Keratinocyte (primary cell): ENCODE data around the gene HCK. TPM values are rescaled to one million over a fixed set of nuclear protein-coding genes. Genes with fewer than 3 reads are reported as not detected.

ENCODE experiments used
- DNase-seq: peaks from one replicate; pipeline ENCODE4 v3.0.0-alpha.2; 2011; ENCODE audit warnings: low read depth, missing footprints, low spot score
- FAIRE-seq: peaks from 2 replicates; lab custom pipeline; 2011; peaks lifted over from hg19 to GRCh38; lab: Jason Lieb, UNC
- H2AFZ ChIP-seq: 2 replicates; pipeline ENCODE4 v1.6.0; 2012; ENCODE audit warnings: low read length, control low read depth, inconsistent platforms; ENCODE audit not compliant: control insufficient read depth
- H3K27ac ChIP-seq: 2 replicates; pipeline ENCODE4 v1.5.1; 2011; ENCODE audit warnings: low read length; ENCODE audit not compliant: control insufficient read depth, insufficient read depth
- H3K27me3 ChIP-seq: 3 replicates; pipeline ENCODE4 v1.6.0; 2011; ENCODE audit warnings: low read length; ENCODE audit not compliant: control insufficient read depth, insufficient read depth; ENCODE audit errors: extremely low read depth
- H3K36me3 ChIP-seq, 2 experiments: 2 replicates in 1 of 2; 3 replicates in 1 of 2; pipeline ENCODE4 v1.5.1; 2011; ENCODE audit warnings: low read length in 2 of 2, mild to moderate bottlenecking in 1 of 2; ENCODE audit not compliant: control insufficient read depth in 2 of 2, insufficient read depth in 2 of 2; ENCODE audit errors: extremely low read depth in 1 of 2
- H3K4me1 ChIP-seq: 3 replicates; pipeline ENCODE4 v1.5.1; 2011; ENCODE audit warnings: low read length; ENCODE audit not compliant: control insufficient read depth, insufficient read depth; ENCODE audit errors: extremely low read depth
- H3K4me2 ChIP-seq: 3 replicates; pipeline ENCODE4 v1.6.0; 2011; ENCODE audit warnings: low read depth, low read length; ENCODE audit not compliant: control insufficient read depth, insufficient read depth; ENCODE audit errors: extremely low read depth
- H3K4me3 ChIP-seq, 3 experiments: fragments of 200-600 bp in 1 of 3; sonication (generic) in 1 of 3; 2 replicates in 2 of 3; 3 replicates in 1 of 3; pipeline ENCODE4 v1.5.1; 2011 to 2016; ENCODE audit warnings: low read length in 3 of 3, mild to moderate bottlenecking in 3 of 3, control low read depth in 2 of 3, inconsistent platforms in 1 of 3, low read depth in 1 of 3, mixed read lengths in 1 of 3, mixed run types in 1 of 3, moderate library complexity in 1 of 3; ENCODE audit not compliant: control insufficient read depth in 2 of 3, insufficient read depth in 2 of 3; ENCODE audit errors: extremely low read depth in 1 of 3
- H3K79me2 ChIP-seq: 2 replicates; pipeline ENCODE4 v1.6.0; 2012; ENCODE audit warnings: low read length; ENCODE audit not compliant: control insufficient read depth, insufficient read depth
- H3K9ac ChIP-seq: 3 replicates; pipeline ENCODE4 v1.6.0; 2011; ENCODE audit warnings: low read length; ENCODE audit not compliant: control insufficient read depth, insufficient read depth; ENCODE audit errors: extremely low read depth
- H3K9me1 ChIP-seq: 3 replicates; pipeline ENCODE4 v1.6.0; 2011; ENCODE audit warnings: low read length; ENCODE audit not compliant: control insufficient read depth, insufficient read depth; ENCODE audit errors: extremely low read depth
- H3K9me3 ChIP-seq: 2 replicates; pipeline ENCODE4 v1.5.1; 2012; ENCODE audit warnings: low read depth, low read length; ENCODE audit not compliant: control insufficient read depth
- H4K20me1 ChIP-seq: 3 replicates; pipeline ENCODE4 v1.6.0; 2011; ENCODE audit warnings: low read length; ENCODE audit not compliant: control insufficient read depth, insufficient read depth; ENCODE audit errors: extremely low read depth
- CTCF ChIP-seq, 3 experiments: IDR thresholded peaks in 1 of 3; conservative IDR thresholded peaks in 1 of 3; optimal IDR thresholded peaks in 1 of 3; 2 replicates in 2 of 3; 3 replicates in 1 of 3; pipeline versions ENCODE3 to v1.5.1; 2011; ENCODE audit warnings: low read length in 3 of 3, mild to moderate bottlenecking in 3 of 3, moderate library complexity in 2 of 3, control low read depth in 1 of 3, inconsistent platforms in 1 of 3; ENCODE audit not compliant: insufficient read depth in 2 of 3; ENCODE audit errors: extremely low read depth in 1 of 3
- EZH2 ChIP-seq: IDR thresholded peaks from one replicate; pipeline ENCODE4 v1.6.1; 2012; ENCODE audit warnings: inconsistent platforms, mild to moderate bottlenecking, low read length, moderate library complexity
- dilution Hi-C: fragments of 300-500 bp; cut with MboI; formaldehyde crosslinking; loops from one replicate; pipeline ENCODE4 v1.7.0; 2020; ENCODE audit warnings: low sequenced_read_pairs; ENCODE audit not compliant: extremely low pct_ligation_motif_present
- polyA plus RNA-seq, 5 experiments: library from polyadenylated mRNA; depleted of rRNA in 3 of 5; stranded (reverse) in 3 of 5; stranded (forward) in 1 of 5; unstranded in 1 of 5; fragments of >200 nt; gene quantifications; 1 replicate in 1 of 5; 2 replicates in 3 of 5; 3 replicates in 1 of 5; pipeline versions ENCODE4 v1.2.1 to v1.2.3, GENCODE V29; 2011 to 2012; ENCODE audit warnings: missing spikeins in 2 of 5, low read depth in 1 of 5, low replicate concordance in 1 of 5

Gene HCK
- polyA plus RNA-seq, 1 donor (not counting 4 experiments of a cell fraction or from before 2014, with no cell fraction given), result not detected

- H3K27me3 ChIP-seq, result peaks cover 10% of the 10 kb centered on the region
- H3K36me3 ChIP-seq, result no peaks in the 10 kb centered on the region
- DNase-seq, result no peak
- dilution Hi-C loops, result no loop called here
- H3K9ac ChIP-seq, result no peak overlapping the region
- no peak overlapping the region for H3K4me3 ChIP-seq
- no peak overlapping the region for H3K27ac ChIP-seq
- H3K4me2 ChIP-seq, result no peak overlapping the region
- H3K79me2 ChIP-seq, result no peaks in the 10 kb centered on the region
- no peaks in the 10 kb centered on the region for H3K4me1 ChIP-seq
- TF ChIP-seq EZH2, result no peak
- H4K20me1 ChIP-seq, result no peaks in the 10 kb centered on the region
- no peaks in the 10 kb centered on the region for H3K9me3 ChIP-seq
- no peak overlapping the region for H2AFZ ChIP-seq
- no peaks in the 10 kb centered on the region for H3K9me1 ChIP-seq
- FAIRE-seq, result no peak
Observed at GRCh38 chr20:32078791-32079190, 26.7 kb downstream of the HCK start.

GRCh38 chr20:32079655-32080109, 27.6 kb downstream of the HCK start:
- DNase-seq, result no peak
- no peaks in the 10 kb centered on the region for H3K9me1 ChIP-seq
- no peak overlapping the region for H3K4me3 ChIP-seq
- no peaks in the 10 kb centered on the region for H4K20me1 ChIP-seq
- H3K9ac ChIP-seq, result no peak overlapping the region
- H3K9me3 ChIP-seq, result no peaks in the 10 kb centered on the region
- H3K27me3 ChIP-seq, result peaks cover 12% of the 10 kb centered on the region
- H3K27ac ChIP-seq, result no peak overlapping the region
- dilution Hi-C loops, result no loop called here
- TF ChIP-seq EZH2 (no peak), CTCF (optimal IDR thresholded peaks at IDR 0.05 in 1 of 3, IDR thresholded peaks at IDR 0.05 in 1 of 3, conservative IDR thresholded peaks at IDR 0.05 in 1 of 3; ENCODE audit: extremely low read depth in 1 of 3, insufficient read depth in 2 of 3, low read length in 3 of 3) (no peak)
- no peaks in the 10 kb centered on the region for H3K36me3 ChIP-seq
- no peaks in the 10 kb centered on the region for H3K79me2 ChIP-seq
- no peak overlapping the region for H2AFZ ChIP-seq
- H3K4me1 ChIP-seq, result no peaks in the 10 kb centered on the region
- FAIRE-seq, result no peak
- no peak overlapping the region for H3K4me2 ChIP-seq

GRCh38 chr20:32080783-32081182, 28.7 kb downstream of the HCK start:
- Histone ChIP-seq H3K4me3 (no peak overlapping the region), H3K36me3 (no peaks in the 10 kb centered on the region), H3K9ac (no peak overlapping the region), H3K27ac (no peak overlapping the region), H4K20me1 (no peaks in the 10 kb centered on the region), H3K4me1 (no peaks in the 10 kb centered on the region), H3K9me1 (no peaks in the 10 kb centered on the region), H3K79me2 (no peaks in the 10 kb centered on the region), H3K27me3 (peaks cover 12% of the 10 kb centered on the region), H3K4me2 (no peak overlapping the region), H2AFZ (no peak overlapping the region), H3K9me3 (no peaks in the 10 kb centered on the region)
- FAIRE-seq (no peak), DNase-seq (no peak)
- TF ChIP-seq CTCF (optimal IDR thresholded peaks at IDR 0.05 in 1 of 3, IDR thresholded peaks at IDR 0.05 in 1 of 3, conservative IDR thresholded peaks at IDR 0.05 in 1 of 3; ENCODE audit: extremely low read depth in 1 of 3, insufficient read depth in 2 of 3, low read length in 3 of 3) (no peak), EZH2 (no peak)
- dilution Hi-C loops, result no loop called here
